HFFc6 (cell line): Measurements from ENCODE around the gene ADAM17. TPM values are rescaled to one million over a fixed set of nuclear protein-coding genes. Genes with fewer than 3 reads are reported as not detected.

Experiments
- DNase-seq: peaks from one replicate; pipeline ENCODE4 v3.0.0-alpha.2; 2018
- H3K27ac Mint-ChIP-seq: 2 replicates; pipeline ENCODE4 v1.8.0; 2020; ENCODE audit warnings: mild to moderate bottlenecking, mixed read lengths
- H3K27me3 Mint-ChIP-seq: 2 replicates; pipeline ENCODE4 v1.8.0; 2021; ENCODE audit warnings: mild to moderate bottlenecking, moderate library complexity, mixed read lengths; ENCODE audit not compliant: insufficient read depth
- H3K36me3 Mint-ChIP-seq: 2 replicates; pipeline ENCODE4 v1.8.0; 2021; ENCODE audit warnings: low read depth, mixed read lengths
- H3K4me1 Mint-ChIP-seq: 2 replicates; pipeline ENCODE4 v1.8.0; 2020; ENCODE audit warnings: low read depth, mixed read lengths
- H3K4me3 Mint-ChIP-seq: 2 replicates; pipeline ENCODE4 v1.8.0; 2020; ENCODE audit warnings: mild to moderate bottlenecking, moderate library complexity, mixed read lengths
- H3K9me3 Mint-ChIP-seq: 2 replicates; pipeline ENCODE4 v1.8.0; 2020; ENCODE audit warnings: mild to moderate bottlenecking, mixed read lengths
- CTCF ChIP-seq: fragments of 200-600 bp; sonication (generic); IDR thresholded peaks from 2 replicates; pipeline ENCODE4 v1.5.0; 2021; ENCODE audit warnings: antibody characterized with exemption, mild to moderate bottlenecking
- long read RNA-seq: library from polyadenylated mRNA; unstranded; transcript quantifications from one replicate; pipeline ENCODE4 v2.0.0, GENCODE V29; 2019
- total RNA-seq, 6 experiments: library from RNA; stranded (reverse); fragmentation: NEBNext Ultra II Directional; extraction: Animal tissue kit (Norgen Biotek cat#: 25700); gene quantifications; 2 replicates in 1 of 6; 3 replicates in 5 of 6; pipeline ENCODE4 v1.2.3, GENCODE V29; 2021

Gene ADAM17
- total RNA-seq, result 10 to 100 TPM; 16.0 to 20.0 (median 19.4) TPM
- long read RNA-seq, full-length matches to known transcripts, result 8 of 21 reads
- long read RNA-seq, partial matches to known transcripts, result 2 of 21 reads
- long read RNA-seq, other reads (novel, unspliced or antisense), result 11 of 21 reads

- H3K4me3 Mint-ChIP-seq, result peak within 1 kb of the TSS; percentile 98
- H3K4me1 Mint-ChIP-seq, result peaks cover 62% of the 10 kb centered on the region
- H3K36me3 Mint-ChIP-seq, result peaks cover 8% of the 10 kb centered on the region
- peak; percentile 80 for TF ChIP-seq CTCF
- peak; percentile 96 for DNase-seq
- H3K9me3 Mint-ChIP-seq, result no peaks in the 10 kb centered on the region
- H3K27me3 Mint-ChIP-seq, result no peaks in the 10 kb centered on the region; the same call in 1 of the 2 replicates
- H3K27ac Mint-ChIP-seq, result peak within 1 kb of the TSS; percentile 94
Observed at GRCh38 chr2:9555297-9556120, at the start of gene ADAM17. TSS of gene ADAM17 (minus strand) at chr2:9555830. CDS start at chr2:9555605, 225 bp downstream.

GRCh38 chr2:9602412-9602811 lies 46.8 kb upstream of the ADAM17 start:
- no peak for DNase-seq
- H3K4me3 Mint-ChIP-seq, result no peak overlapping the region
- no peak for TF ChIP-seq CTCF
- peaks cover 49% of the 10 kb centered on the region for H3K36me3 Mint-ChIP-seq
- no peak overlapping the region for H3K27ac Mint-ChIP-seq
- peaks cover 4% of the 10 kb centered on the region; the same call in 1 of the 2 replicates for H3K27me3 Mint-ChIP-seq
- peaks cover 11% of the 10 kb centered on the region for H3K9me3 Mint-ChIP-seq
- H3K4me1 Mint-ChIP-seq, result peaks cover 2% of the 10 kb centered on the region; the same call in 1 of the 2 replicates

- no peak overlapping the region for H3K4me3 Mint-ChIP-seq
- peaks cover 8% of the 10 kb centered on the region for H3K4me1 Mint-ChIP-seq
- no peak for DNase-seq
- peaks cover 4% of the 10 kb centered on the region; the same call in 1 of the 2 replicates for H3K27me3 Mint-ChIP-seq
- H3K9me3 Mint-ChIP-seq, result peaks cover 11% of the 10 kb centered on the region
- H3K36me3 Mint-ChIP-seq, result peaks cover 47% of the 10 kb centered on the region
- TF ChIP-seq CTCF, result no peak
- no peak overlapping the region for H3K27ac Mint-ChIP-seq
Observed at GRCh38 chr2:9601397-9601796, 45.8 kb upstream of the ADAM17 start.

GRCh38 chr2:9599430-9599829 lies 43.8 kb upstream of the ADAM17 start:
- Mint-ChIP-seq H3K9me3 (peaks cover 11% of the 10 kb centered on the region), H3K27me3 (peaks cover 1% of the 10 kb centered on the region; the same call in 1 of the 2 replicates), H3K27ac (no peak overlapping the region), H3K4me1 (peaks cover 28% of the 10 kb centered on the region), H3K4me3 (no peak overlapping the region), H3K36me3 (peaks cover 44% of the 10 kb centered on the region)
- TF ChIP-seq CTCF, result no peak
- DNase-seq, result no peak

- H3K27ac Mint-ChIP-seq, result peak overlapping the region; percentile 36; the same call in 1 of the 2 replicates
- peaks cover 1% of the 10 kb centered on the region; the same call in 1 of the 2 replicates for H3K27me3 Mint-ChIP-seq
- no peak for DNase-seq
- peaks cover 45% of the 10 kb centered on the region for H3K36me3 Mint-ChIP-seq
- H3K4me1 Mint-ChIP-seq, result peaks cover 46% of the 10 kb centered on the region
- H3K9me3 Mint-ChIP-seq, result peaks cover 11% of the 10 kb centered on the region
- H3K4me3 Mint-ChIP-seq, result no peak overlapping the region
- TF ChIP-seq CTCF, result no peak
Observed at GRCh38 chr2:9596621-9597311, 41.1 kb upstream of the ADAM17 start.
